Measurements from ENCODE around the gene FYCO1.

DNA sequence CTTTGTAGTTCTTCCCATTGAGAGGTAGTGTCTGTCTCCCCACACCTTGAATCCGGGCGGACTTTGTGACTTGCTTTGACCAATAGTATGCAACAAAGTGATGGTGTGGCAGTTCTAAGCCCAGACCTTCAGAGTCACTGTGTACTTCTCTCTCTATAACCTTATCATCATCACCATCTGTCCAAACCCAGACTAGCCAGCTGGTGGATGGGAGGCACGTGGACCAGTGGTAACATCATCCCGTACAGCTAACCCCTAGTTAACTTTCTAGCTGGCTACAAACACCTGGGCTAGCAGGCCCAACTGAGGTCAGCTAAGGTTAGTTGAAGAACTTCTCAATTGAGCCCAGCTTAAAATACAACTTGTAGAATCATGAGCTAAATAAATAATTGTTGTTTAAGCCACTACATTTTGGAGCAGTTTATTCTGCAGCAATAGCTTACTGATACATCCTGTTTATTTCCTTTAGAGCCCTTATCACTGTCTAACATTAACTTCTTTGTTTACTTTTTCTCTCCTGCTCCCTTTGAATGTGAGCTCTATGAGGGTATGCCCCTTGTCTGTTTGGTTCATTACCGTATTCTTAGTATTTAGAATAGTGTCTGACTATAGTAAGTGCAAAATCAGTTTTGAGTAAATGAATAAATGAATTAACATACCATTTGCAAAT, 120.8 kb downstream of the FYCO1 start:
- no peak for TF ChIP-seq POLR2AphosphoS5 (IDR thresholded peaks at IDR 0.05; ENCODE audit: borderline replicate concordance, low read depth, low read length)
- TF ChIP-seq EZH2 (IDR thresholded peaks at IDR 0.05) = no peak
- TF ChIP-seq FOXP2 (optimal IDR thresholded peaks at IDR 0.05; ENCODE audit: control extremely low read depth, extremely low read length, insufficient read depth) = no peak

Measured in SK-N-MC (cell line).